Nephron progenitor cell (in vitro differentiated cells): ENCODE results near the gene ANKRD24.
"Not testable (repeated sequence)": the region's sequence is repeated elsewhere in the genome, so short reads cannot be mapped to it uniquely, and the experiment has no call there.

ENCODE experiments used
- DNase-seq: peaks from one replicate; pipeline ENCODE4 v3.0.0; 2021
- H3K27ac Mint-ChIP-seq: 2 replicates; pipeline ENCODE4 v1.8.0; 2021; ENCODE audit warnings: mild to moderate bottlenecking, moderate library complexity, mixed read lengths
- H3K27me3 Mint-ChIP-seq: 2 replicates; pipeline ENCODE4 v1.8.0; 2021; ENCODE audit warnings: mild to moderate bottlenecking, low read depth, mixed read lengths; ENCODE audit not compliant: poor library complexity
- H3K36me3 Mint-ChIP-seq: 2 replicates; pipeline ENCODE4 v1.8.0; 2021; ENCODE audit warnings: low read depth, mixed read lengths
- H3K4me1 Mint-ChIP-seq: 2 replicates; pipeline ENCODE4 v1.8.0; 2021; ENCODE audit warnings: mixed read lengths
- H3K4me3 Mint-ChIP-seq: 2 replicates; pipeline ENCODE4 v1.8.0; 2021; ENCODE audit warnings: mild to moderate bottlenecking, moderate library complexity, mixed read lengths
- H3K9me3 Mint-ChIP-seq: 2 replicates; pipeline ENCODE4 v1.8.0; 2021; ENCODE audit warnings: mild to moderate bottlenecking, moderate library complexity, mixed read lengths
- CTCF ChIP-seq: fragments of 200-600 bp; sonication (generic); IDR thresholded peaks from 2 replicates; pipeline ENCODE4 v1.5.0; 2021; ENCODE audit warnings: antibody characterized with exemption

ANKRD24 gene

GRCh38 chr19:4220188-4220587 lies 37.7 kb downstream of the ANKRD24 start:
- no peaks in the 10 kb centered on the region for H3K36me3 Mint-ChIP-seq
- H3K27ac Mint-ChIP-seq, result no peak overlapping the region
- H3K4me3 Mint-ChIP-seq, result no peak overlapping the region
- peaks cover 6% of the 10 kb centered on the region for H3K9me3 Mint-ChIP-seq
- H3K4me1 Mint-ChIP-seq, result peaks cover 6% of the 10 kb centered on the region
- TF ChIP-seq CTCF, result no peak
- DNase-seq, result no peak
- H3K27me3 Mint-ChIP-seq, result peaks cover 16% of the 10 kb centered on the region

DNA sequence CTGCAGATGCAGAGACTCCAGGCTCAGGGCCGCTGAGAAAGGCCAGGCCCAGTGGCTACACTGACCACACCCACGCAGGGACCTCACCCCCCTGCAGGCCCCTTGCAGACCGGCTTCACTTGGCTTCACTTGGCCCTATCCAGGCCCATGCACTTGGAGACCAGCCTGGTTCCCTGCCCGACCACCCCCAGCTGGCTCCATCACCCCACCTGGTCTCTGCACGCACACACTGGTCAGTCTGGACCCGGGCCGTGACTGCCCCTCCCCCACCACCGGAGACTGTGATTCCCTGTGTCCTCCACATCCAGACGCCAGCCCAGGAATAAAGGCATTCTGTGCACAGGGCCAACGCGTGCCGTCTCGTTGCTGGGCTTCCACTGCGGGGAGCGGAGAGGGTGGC lies 42.0 kb downstream of the ANKRD24 start:
- H3K36me3 Mint-ChIP-seq, result no peaks in the 10 kb centered on the region
- H3K27me3 Mint-ChIP-seq, result peaks cover 22% of the 10 kb centered on the region
- H3K4me3 Mint-ChIP-seq, result no peak overlapping the region
- peak; percentile 33 for DNase-seq
- no peak for TF ChIP-seq CTCF
- H3K27ac Mint-ChIP-seq, result no peak overlapping the region
- no peaks in the 10 kb centered on the region for H3K9me3 Mint-ChIP-seq
- H3K4me1 Mint-ChIP-seq, result peaks cover 6% of the 10 kb centered on the region

- Mint-ChIP-seq H3K9me3 (no peaks in the 10 kb centered on the region), H3K36me3 (no peaks in the 10 kb centered on the region), H3K4me3 (no peak overlapping the region), H3K27ac (no peak overlapping the region), H3K4me1 (peaks cover 6% of the 10 kb centered on the region), H3K27me3 (peaks cover 22% of the 10 kb centered on the region)
- TF ChIP-seq CTCF, result no peak
- no peak for DNase-seq
These were observed 43.4 kb downstream of the ANKRD24 start for GRCh38 chr19:4225885-4226284.

GRCh38 chr19:4227771-4228170 lies 45.3 kb downstream of the ANKRD24 start:
- Mint-ChIP-seq H3K36me3 (no peaks in the 10 kb centered on the region), H3K27me3 (peaks cover 27% of the 10 kb centered on the region), H3K27ac (no peak overlapping the region), H3K4me3 (no peak overlapping the region), H3K4me1 (peaks cover 6% of the 10 kb centered on the region), H3K9me3 (no peaks in the 10 kb centered on the region)
- DNase-seq, result no peak
- no peak for TF ChIP-seq CTCF

DNA sequence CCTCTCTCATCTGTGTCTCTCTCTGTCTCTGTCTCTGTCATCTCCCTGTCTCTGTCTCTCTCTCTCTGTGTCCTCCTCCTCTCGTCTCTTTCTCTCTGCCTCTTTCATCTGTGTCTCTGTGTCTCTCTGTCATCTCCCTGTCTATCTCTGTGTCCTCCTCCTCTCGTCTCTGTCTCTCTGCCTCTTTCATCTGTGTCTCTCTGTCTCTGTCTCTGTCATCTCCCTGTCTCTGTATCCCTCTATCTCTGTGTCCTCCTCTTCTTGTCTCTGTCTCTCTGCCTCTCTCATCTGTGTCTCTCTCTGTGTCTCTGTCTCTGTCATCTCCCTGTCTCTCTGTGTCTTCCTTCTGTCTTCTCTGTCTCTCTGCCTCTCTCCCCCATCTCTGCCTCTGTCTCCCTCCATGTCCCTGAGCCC lies 46.3 kb downstream of the ANKRD24 start:
- Mint-ChIP-seq H3K36me3 (no peaks in the 10 kb centered on the region), H3K4me1 (peaks cover 6% of the 10 kb centered on the region), H3K27ac (no peak overlapping the region), H3K9me3 (no peaks in the 10 kb centered on the region), H3K27me3 (peaks cover 27% of the 10 kb centered on the region), H3K4me3 (no peak overlapping the region)
- no peak for DNase-seq
- TF ChIP-seq CTCF, result no peak

GRCh38 chr19:4229179-4229931 lies 46.9 kb downstream of the ANKRD24 start, which contains the start of gene EBI3:
Gene EBI3, plus strand, starts transcription at chr19:4229523. Its CDS starts 28 bp downstream, at chr19:4229551.
- Mint-ChIP-seq H3K9me3 (no peaks in the 10 kb centered on the region), H3K27me3 (peaks cover 28% of the 10 kb centered on the region), H3K4me1 (peaks cover 10% of the 10 kb centered on the region), H3K4me3 (no peak within 1 kb of the TSS), H3K27ac (no peak within 1 kb of the TSS), H3K36me3 (no peaks in the 10 kb centered on the region)
- DNase-seq, result peak; percentile 50
- TF ChIP-seq CTCF, result no peak

DNA sequence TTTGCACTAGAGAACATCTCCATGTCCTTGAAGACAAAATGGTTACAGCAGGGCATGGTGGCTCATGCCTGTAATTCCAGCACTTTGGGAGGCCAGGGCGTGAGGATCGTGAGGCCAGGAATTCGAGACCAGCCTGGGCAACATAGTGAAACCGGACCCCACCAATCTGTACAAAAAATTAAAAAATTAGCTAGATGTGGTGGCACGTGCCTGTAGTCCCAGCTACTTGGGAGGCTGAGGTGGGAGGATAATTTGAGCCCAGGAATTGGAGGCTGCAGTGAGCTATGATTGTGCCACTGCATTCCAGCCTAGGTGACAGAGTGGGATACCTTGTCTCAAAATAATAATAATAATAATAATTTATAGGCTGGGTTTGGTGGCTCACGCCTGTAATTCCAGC lies 47.7 kb downstream of the ANKRD24 start:
- H3K9me3 Mint-ChIP-seq, DNase-seq, H3K36me3 Mint-ChIP-seq, H3K4me3 Mint-ChIP-seq, H3K27ac Mint-ChIP-seq: not testable (repeated sequence)
- H3K4me1 Mint-ChIP-seq, result peaks cover 11% of the 10 kb centered on the region
- peaks cover 26% of the 10 kb centered on the region for H3K27me3 Mint-ChIP-seq

GRCh38 chr19:4231521-4231920 lies 49.0 kb downstream of the ANKRD24 start:
- not testable (repeated sequence) for H3K9me3 Mint-ChIP-seq, H3K4me3 Mint-ChIP-seq, H3K27ac Mint-ChIP-seq, H3K36me3 Mint-ChIP-seq, DNase-seq
- Mint-ChIP-seq H3K27me3 (peaks cover 22% of the 10 kb centered on the region), H3K4me1 (peaks cover 11% of the 10 kb centered on the region)
